HCT116 (cell line): ENCODE measurements around the gene PDIA2. TPM values are rescaled to one million over a fixed set of nuclear protein-coding genes. Genes with fewer than 3 reads are reported as not detected.

Experiments
- ATAC-seq: fragments of 200-7000 bp; cut with Tn5 transposase; 2 replicates; pipeline ENCODE4 v1.9.1; 2020; ENCODE audit warnings: mild to moderate bottlenecking, moderate library complexity
- BruUV-seq: library from RNA; stranded (reverse); fragments of 400-500 nt; replicated peaks from 2 replicates; lab custom pipeline; 2021; lab: Mats Ljungman, UMichigan
- CTCF ChIA-PET: fragments of 300-600 bp; sonication (Branson Sonifier 250); formaldehyde crosslinking; loops from one replicate; lab custom pipeline; 2021; ENCODE audit warnings: antibody characterized with exemption; lab: Charles Lee
- POLR2A ChIA-PET: fragments of 300-600, 350-600 bp; sonication (Branson Sonifier 250); formaldehyde crosslinking; loops from one replicate; lab custom pipeline; 2021; ENCODE audit warnings: antibody characterized with exemption; lab: Charles Lee
- RAD21 ChIA-PET, 2 experiments: fragments of 300-600 bp; sonication (Branson Sonifier 250); formaldehyde crosslinking; loops; one replicate each; lab custom pipeline; 2023; ENCODE audit warnings: low total read pairs in 2 of 2; ENCODE audit not compliant: uncharacterized antibody in 2 of 2, unreplicated experiment in 2 of 2, low non-redundant PET in 1 of 2; lab: Charles Lee
- DNase-seq: peaks from one replicate; pipeline ENCODE4 v3.0.0-alpha.2; 2010; ENCODE audit warnings: low read depth, low spot score
- H2AFZ ChIP-seq: fragments of 200-600 bp; shearing (Covaris generic), sonication (generic); 2 replicates; pipeline ENCODE4 v1.6.1; 2017; ENCODE audit warnings: low read depth, mixed run types, mixed read lengths, antibody characterized with exemption, low read length; ENCODE audit not compliant: poor library complexity, severe bottlenecking
- H3K27ac ChIP-seq: 2 replicates; pipeline ENCODE4 v1.5.1; 2012; ENCODE audit warnings: low read depth, low read length
- H3K27me3 ChIP-seq: fragments of 200-600 bp; sonication (generic); 2 replicates; pipeline ENCODE4 v1.6.1; 2016; ENCODE audit warnings: mixed run types, low read length, mixed read lengths; ENCODE audit not compliant: insufficient read depth
- H3K36me3 ChIP-seq, 2 experiments: fragments of 200-500 bp in 1 of 2; fragments of 200-600 bp in 1 of 2; sonication (Bioruptor generic) in 1 of 2; sonication (generic) in 1 of 2; 2 replicates each; pipeline versions ENCODE4 v1.5.1 to v1.6.1; 2014 to 2016; ENCODE audit warnings: low read length in 2 of 2, inconsistent platforms in 1 of 2, mixed read lengths in 1 of 2, mixed run types in 1 of 2; ENCODE audit not compliant: insufficient read depth in 2 of 2, control insufficient read depth in 1 of 2
- H3K4me1 ChIP-seq, 2 experiments: fragments of 200-600 bp in 1 of 2; sonication (generic) in 1 of 2; 2 replicates each; pipeline versions ENCODE4 v1.5.1 to v1.6.1; 2012 to 2017; ENCODE audit warnings: low read length in 2 of 2, inconsistent platforms in 1 of 2, mild to moderate bottlenecking in 1 of 2, mixed read lengths in 1 of 2, mixed run types in 1 of 2, moderate library complexity in 1 of 2; ENCODE audit not compliant: insufficient read depth in 2 of 2, control insufficient read depth in 1 of 2
- H3K4me2 ChIP-seq: fragments of 200-600 bp; sonication (generic); 2 replicates; pipeline ENCODE4 v1.6.1; 2017; ENCODE audit warnings: mixed run types, low read length, mixed read lengths
- H3K4me3 ChIP-seq, 2 experiments: fragments of 200-600 bp in 1 of 2; sonication (generic) in 1 of 2; replicated peaks in 1 of 2; 2 replicates each; pipeline ENCODE4 v1.5.1; 2011 to 2016; ENCODE audit warnings: low read length in 2 of 2, control low read depth in 1 of 2, low read depth in 1 of 2, mild to moderate bottlenecking in 1 of 2, mixed read lengths in 1 of 2, mixed run types in 1 of 2
- H3K79me2 ChIP-seq: fragments of 200-600 bp; sonication (generic); 2 replicates; pipeline ENCODE4 v1.6.1; 2017; ENCODE audit warnings: mild to moderate bottlenecking, mixed run types, low read length, moderate library complexity, mixed read lengths; ENCODE audit not compliant: insufficient read depth
- H3K9ac ChIP-seq: fragments of 200-600 bp; sonication (generic); 2 replicates; pipeline ENCODE4 v1.6.1; 2016; ENCODE audit warnings: low read length, mixed read lengths
- H3K9me2 ChIP-seq: fragments of 200-600 bp; sonication (generic), shearing (Covaris generic); 2 replicates; pipeline ENCODE4 v1.6.1; 2017; ENCODE audit warnings: mixed run types, mild to moderate bottlenecking, moderate library complexity; ENCODE audit not compliant: insufficient read depth
- H3K9me3 ChIP-seq, 2 experiments: fragments of 200-500 bp in 1 of 2; fragments of 200-600 bp in 1 of 2; sonication (Bioruptor generic) in 1 of 2; sonication (generic) in 1 of 2; 2 replicates each; pipeline ENCODE4 v1.6.1; 2014 to 2017; ENCODE audit warnings: low read length in 2 of 2, mixed read lengths in 2 of 2, inconsistent platforms in 1 of 2, low read depth in 1 of 2, mild to moderate bottlenecking in 1 of 2, mixed run types in 1 of 2, moderate library complexity in 1 of 2; ENCODE audit not compliant: control insufficient read depth in 1 of 2, insufficient read depth in 1 of 2
- H4K20me1 ChIP-seq: fragments of 200-600 bp; sonication (generic), shearing (Covaris generic); 2 replicates; pipeline ENCODE4 v1.6.1; 2017; ENCODE audit warnings: mixed run types, mild to moderate bottlenecking, moderate library complexity; ENCODE audit not compliant: insufficient read depth
- ELF1 ChIP-seq: IDR thresholded peaks from 2 replicates; pipeline ENCODE4 v1.6.1; 2012; ENCODE audit warnings: low read depth, borderline replicate concordance
- EZH2 ChIP-seq: fragments of 200-600 bp; sonication (generic); IDR thresholded peaks from 2 replicates; pipeline ENCODE4 v1.6.1; 2017; ENCODE audit warnings: antibody characterized with exemption, mixed run types
- FOSL1 ChIP-seq: IDR thresholded peaks from 2 replicates; pipeline ENCODE4 v1.6.1; 2012; ENCODE audit warnings: low read depth
- POLR2AphosphoS5 ChIP-seq: IDR thresholded peaks from 2 replicates; pipeline ENCODE4 v1.6.1; 2011; ENCODE audit warnings: mild to moderate bottlenecking, low read depth, low read length, moderate library complexity
- REST ChIP-seq: IDR thresholded peaks from 2 replicates; pipeline ENCODE4 v1.6.1; 2012; ENCODE audit warnings: low read depth
- YY1 ChIP-seq: IDR thresholded peaks from 2 replicates; pipeline ENCODE4 v1.6.1; 2011; ENCODE audit warnings: low read length, low read depth, moderate library complexity, mild to moderate bottlenecking; ENCODE audit not compliant: insufficient replicate concordance; ENCODE audit errors: extremely low read depth
- intact Hi-C: fragments of 100-400 bp; cut with micrococcal nuclease; formaldehyde crosslinking; loops from 2 replicates; pipeline ENCODE4 v1.10.0; 2022
- total RNA-seq: library from RNA; stranded (reverse); gene quantifications from one replicate; pipeline ENCODE4 v1.2.1, GENCODE V29; 2021; ENCODE audit not compliant: unreplicated experiment

PDIA2 gene
- total RNA-seq, 1 experiment from 2014 or later: 0.93 TPM

- POLR2A ChIA-PET: no interaction called here
- Histone ChIP-seq H3K27ac (no peak overlapping the region), H3K9ac (no peak overlapping the region), H2AFZ (no peak overlapping the region), H3K9me2 (no peaks in the 10 kb centered on the region), H3K4me1 (no peaks in the 10 kb centered on the region), H3K36me3 (no peaks in the 10 kb centered on the region), H4K20me1 (no peaks in the 10 kb centered on the region), H3K27me3 (no peaks in the 10 kb centered on the region), H3K4me3 (no peak overlapping the region), H3K4me2 (no peak overlapping the region), H3K79me2 (no peaks in the 10 kb centered on the region), H3K9me3 (no peaks in the 10 kb centered on the region)
- CTCF ChIA-PET: no interaction called here
- TF ChIP-seq REST: no peak
- TF ChIP-seq EZH2: no peak
- no peak for TF ChIP-seq POLR2AphosphoS5
- BruUV-seq: no TSS peak
- no peak for ATAC-seq
- intact Hi-C loops: no loop called here
- RAD21 ChIA-PET: no interaction called here
- DNase-seq: no peak
Measured at GRCh38 chr16:263182-263774, 19.7 kb upstream of the PDIA2 start.

- ATAC-seq: no peak
- H3K9me3 ChIP-seq: no peaks in the 10 kb centered on the region
- H3K4me3 ChIP-seq: no peak overlapping the region
- no peak for DNase-seq
- no peaks in the 10 kb centered on the region for H4K20me1 ChIP-seq
- CTCF ChIA-PET: no interaction called here
- no peaks in the 10 kb centered on the region for H3K9me2 ChIP-seq
- no peak overlapping the region for H3K4me2 ChIP-seq
- no peak overlapping the region for H2AFZ ChIP-seq
- BruUV-seq: no TSS peak
- TF ChIP-seq FOSL1: no peak
- no peak for TF ChIP-seq ELF1
- no peak for TF ChIP-seq YY1
- TF ChIP-seq, all 23 proteins: peak for 0
- no peaks in the 10 kb centered on the region for H3K27me3 ChIP-seq
- no peaks in the 10 kb centered on the region for H3K79me2 ChIP-seq
- ChIA-PET RAD21 (no interaction called here), POLR2A (no interaction called here)
- H3K9ac ChIP-seq: no peak overlapping the region
- no peaks in the 10 kb centered on the region for H3K4me1 ChIP-seq
- intact Hi-C loops: no loop called here
- H3K36me3 ChIP-seq: no peaks in the 10 kb centered on the region
- H3K27ac ChIP-seq: no peak overlapping the region
Measured at GRCh38 chr16:263944-264343, 19.0 kb upstream of the PDIA2 start.
